ENCODE results near the gene ADK. TPM values are rescaled to one million over a fixed set of nuclear protein-coding genes. Genes with fewer than 3 reads are reported as not detected.
"Not testable (repeated sequence)": the region's sequence is repeated elsewhere in the genome, so short reads cannot be mapped to it uniquely, and the experiment has no call there.

Gene ADK
- total and polyA plus RNA-seq, 11 donors, result 20.8 to 55.5 (median 39.8) TPM

DNA sequence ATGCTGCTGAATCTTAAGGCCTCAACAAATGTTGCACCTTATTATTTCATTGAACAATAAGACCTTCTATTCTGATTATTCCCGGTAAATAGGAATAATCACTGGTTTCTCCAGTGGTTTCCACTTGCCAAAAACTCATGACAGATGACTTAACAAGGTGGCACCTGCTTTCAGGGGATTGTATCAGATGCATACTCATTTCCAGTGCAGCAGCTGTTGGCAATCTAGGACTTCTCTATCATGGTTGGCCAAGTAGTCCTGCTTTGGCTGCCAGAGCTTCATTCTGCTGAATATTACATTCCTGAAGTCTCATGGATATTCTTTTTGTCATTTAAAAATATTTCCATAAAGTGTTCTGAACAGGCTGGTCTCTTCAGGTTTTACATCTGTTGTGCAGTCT, 193.3 kb downstream of the ADK start:
- 76 to 96% (median 88%) methylated on average over 1 of the region's 1 CpG for WGBS, 4 donors

DNA sequence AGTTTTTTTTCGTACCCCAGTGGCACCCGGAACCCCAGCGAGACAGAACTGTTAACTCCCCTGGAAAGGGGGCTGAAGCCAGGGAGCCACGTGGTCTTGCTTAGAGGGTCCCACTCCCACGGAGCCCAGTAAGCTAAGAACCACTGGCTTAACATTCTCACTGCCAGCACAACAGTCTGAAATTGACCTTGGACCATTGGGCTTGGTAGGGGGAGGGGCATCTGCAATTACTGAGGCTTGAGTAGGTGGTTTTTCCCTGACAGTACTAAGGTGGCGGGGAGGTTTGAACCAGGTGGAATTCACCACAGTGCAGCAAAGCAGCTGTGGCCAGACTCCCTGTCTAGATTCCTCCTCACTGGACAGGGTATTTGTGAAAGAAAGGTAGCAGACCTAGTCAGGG, 196.5 kb downstream of the ADK start:
- intact Hi-C loops (cut with DNase I), result no loop called here
- Histone ChIP-seq H3K27ac (no peak overlapping the region), H3K4me1 (no peaks in the 10 kb centered on the region), H3K27me3 (no peaks in the 10 kb centered on the region), H3K9me3 (peaks cover 0 to 24% (median 12%) of the 10 kb centered on the region in 12 donors), H3K4me3 (no peak overlapping the region), H3K36me3 (no peaks in the 10 kb centered on the region)
- 96 to 98% (median 98%) methylated on average over 6 of the region's 6 CpGs for WGBS, 4 donors
- no peak for TF ChIP-seq POLR2A (IDR thresholded peaks at IDR 0.05)
- TF ChIP-seq, protein P1, sequence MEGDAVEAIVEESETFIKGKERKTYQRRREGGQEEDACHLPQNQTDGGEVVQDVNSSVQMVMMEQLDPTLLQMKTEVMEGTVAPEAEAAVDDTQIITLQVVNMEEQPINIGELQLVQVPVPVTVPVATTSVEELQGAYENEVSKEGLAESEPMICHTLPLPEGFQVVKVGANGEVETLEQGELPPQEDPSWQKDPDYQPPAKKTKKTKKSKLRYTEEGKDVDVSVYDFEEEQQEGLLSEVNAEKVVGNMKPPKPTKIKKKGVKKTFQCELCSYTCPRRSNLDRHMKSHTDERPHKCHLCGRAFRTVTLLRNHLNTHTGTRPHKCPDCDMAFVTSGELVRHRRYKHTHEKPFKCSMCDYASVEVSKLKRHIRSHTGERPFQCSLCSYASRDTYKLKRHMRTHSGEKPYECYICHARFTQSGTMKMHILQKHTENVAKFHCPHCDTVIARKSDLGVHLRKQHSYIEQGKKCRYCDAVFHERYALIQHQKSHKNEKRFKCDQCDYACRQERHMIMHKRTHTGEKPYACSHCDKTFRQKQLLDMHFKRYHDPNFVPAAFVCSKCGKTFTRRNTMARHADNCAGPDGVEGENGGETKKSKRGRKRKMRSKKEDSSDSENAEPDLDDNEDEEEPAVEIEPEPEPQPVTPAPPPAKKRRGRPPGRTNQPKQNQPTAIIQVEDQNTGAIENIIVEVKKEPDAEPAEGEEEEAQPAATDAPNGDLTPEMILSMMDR (IDR thresholded peaks at IDR 0.05), result no peak
- DNase-seq, result no peak
- no peak for ATAC-seq

More for the DNA sequence above, 193.3 kb downstream of the ADK start:
- Histone ChIP-seq H3K27me3 (no peaks in the 10 kb centered on the region), H3K4me3 (no peak overlapping the region), H3K9me3 (peaks cover 0 to 24% (median 12%) of the 10 kb centered on the region in 12 donors), H3K36me3 (no peaks in the 10 kb centered on the region), H3K4me1 (no peaks in the 10 kb centered on the region), H3K27ac (no peak overlapping the region)
- no peak for DNase-seq
- TF ChIP-seq, protein P1 (IDR thresholded peaks at IDR 0.05), result no peak
- TF ChIP-seq POLR2A (IDR thresholded peaks at IDR 0.05), result no peak
- ATAC-seq, result no peak
- intact Hi-C loops (cut with DNase I), result no loop called here

DNA sequence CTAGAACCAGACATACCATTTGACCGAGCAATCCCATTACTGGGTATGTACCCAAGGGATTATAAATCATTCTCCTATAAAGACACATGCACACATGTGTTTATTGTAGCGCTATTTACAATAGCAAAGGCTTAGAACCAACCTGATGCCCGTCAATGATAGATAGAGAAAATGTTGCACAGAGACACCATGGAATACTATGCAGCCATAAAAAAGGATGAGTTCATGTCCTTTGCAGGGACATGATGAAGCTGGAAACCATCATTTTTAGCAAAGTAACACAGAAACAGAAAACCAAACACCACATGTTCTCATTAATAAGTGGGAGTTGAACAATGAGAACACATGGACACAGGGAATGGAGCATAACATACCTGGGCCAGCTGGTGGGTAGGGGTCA, 202.0 kb downstream of the ADK start:
- ATAC-seq; intact Hi-C loops (cut with DNase I); H3K27ac ChIP-seq; H3K4me1 ChIP-seq; H3K36me3 ChIP-seq; H3K4me3 ChIP-seq; H3K27me3 ChIP-seq; H3K9me3 ChIP-seq; DNase-seq: not testable (repeated sequence)
- WGBS, 4 donors, result 93 to 99% (median 98%) methylated on average over 3 of the region's 3 CpGs

DNA sequence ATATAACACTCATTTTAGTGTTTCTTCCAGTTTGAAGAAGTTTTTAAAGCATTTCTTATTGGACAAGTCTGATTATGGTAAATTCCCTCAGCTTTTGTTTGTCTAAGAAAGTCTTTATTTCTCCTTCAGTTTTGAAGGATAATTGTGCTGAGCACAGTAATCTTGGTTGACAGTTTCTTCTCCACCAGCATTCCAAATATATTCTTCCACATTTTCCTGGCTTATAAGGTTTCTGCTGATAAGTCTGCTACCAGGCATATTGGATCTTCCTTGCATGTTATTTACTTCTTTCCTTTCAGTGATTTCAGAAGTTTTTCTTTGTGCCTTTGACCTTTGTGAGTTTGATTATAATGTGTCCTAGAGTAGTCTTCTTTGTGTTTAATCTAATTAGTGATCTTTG, 210.7 kb downstream of the ADK start:
- no peak for ATAC-seq
- H3K9me3 ChIP-seq, result peaks cover 0 to 53% (median 34%) of the 10 kb centered on the region in 12 donors

More for the DNA sequence above, 210.7 kb downstream of the ADK start:
- Histone ChIP-seq H3K4me1 (peaks cover 0 to 10% (median 0%) of the 10 kb centered on the region in 12 donors), H3K27me3 (no peaks in the 10 kb centered on the region), H3K36me3 (peaks cover 0 to 13% (median 0%) of the 10 kb centered on the region in 9 donors), H3K4me3 (no peak overlapping the region), H3K27ac (no peak overlapping the region)
- no peak for DNase-seq
- intact Hi-C loops (cut with DNase I), result loop anchor here in 1 of 10 donors (10.0 kb wide), 1 partner anchor 67 kb away; no protein-coding TSS in a partner anchor
- TF ChIP-seq, protein P1 (IDR thresholded peaks at IDR 0.05), result no peak
- no peak for TF ChIP-seq POLR2A (IDR thresholded peaks at IDR 0.05)

All from heart left ventricle (tissue), 16 donors.